ENCODE results near the gene ZNF77.

ZNF77 gene

GRCh38 chr19:2962018-2962670 is 17.4 kb upstream of the ZNF77 start:
- ChIA-PET POLR2A (no interaction called here), CTCF (interaction anchor here (0.6 to 1.2 kb wide), 5 partner anchors 11 to 144 kb away, joined by 3 to 7 read pairs (median 3); no protein-coding TSS in a partner anchor)
- peak; percentile 79 for DNase-seq (ENCODE audit: extremely low spot score)
- TF ChIP-seq NFRKB (IDR thresholded peaks at IDR 0.05) = no peak
- no peak for TF ChIP-seq SP1 (IDR thresholded peaks at IDR 0.05)
- peak; percentile 61; the same call in 1 of the 2 replicates for TF ChIP-seq LEF1 (IDR thresholded peaks at IDR 0.05; ENCODE audit: borderline replicate concordance)
- TF ChIP-seq, protein P1, sequence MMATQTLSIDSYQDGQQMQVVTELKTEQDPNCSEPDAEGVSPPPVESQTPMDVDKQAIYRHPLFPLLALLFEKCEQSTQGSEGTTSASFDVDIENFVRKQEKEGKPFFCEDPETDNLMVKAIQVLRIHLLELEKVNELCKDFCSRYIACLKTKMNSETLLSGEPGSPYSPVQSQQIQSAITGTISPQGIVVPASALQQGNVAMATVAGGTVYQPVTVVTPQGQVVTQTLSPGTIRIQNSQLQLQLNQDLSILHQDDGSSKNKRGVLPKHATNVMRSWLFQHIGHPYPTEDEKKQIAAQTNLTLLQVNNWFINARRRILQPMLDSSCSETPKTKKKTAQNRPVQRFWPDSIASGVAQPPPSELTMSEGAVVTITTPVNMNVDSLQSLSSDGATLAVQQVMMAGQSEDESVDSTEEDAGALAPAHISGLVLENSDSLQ (IDR thresholded peaks at IDR 0.05) = no peak
- TF ChIP-seq FOXM1 (IDR thresholded peaks at IDR 0.05; ENCODE audit: borderline replicate concordance) = 0 out of 2 replicates have a peak, but pooled peaks have one; percentile 19
- no peak for TF ChIP-seq L3MBTL2 (conservative IDR thresholded peaks at IDR 0.05)
- TF ChIP-seq BHLHE40 (IDR thresholded peaks at IDR 0.05; ENCODE audit: borderline replicate concordance) = no peak
- TF ChIP-seq ZNF384 (IDR thresholded peaks at IDR 0.05) = peak; percentile 54; the same call in 1 of the 2 replicates
- peak; percentile 44; the same call in 1 of the 2 replicates for TF ChIP-seq CTBP1 (IDR thresholded peaks at IDR 0.05; ENCODE audit: borderline replicate concordance)
- no peak for TF ChIP-seq FOXK2 (IDR thresholded peaks at IDR 0.05)
- peak; percentile 19; the same call in 1 of the 2 replicates for TF ChIP-seq ARNT (IDR thresholded peaks at IDR 0.05)
- TF ChIP-seq HDGF (IDR thresholded peaks at IDR 0.05; ENCODE audit: borderline replicate concordance) = no peak
- TF ChIP-seq FOXA1 (IDR thresholded peaks at IDR 0.05) = no peak
- TF ChIP-seq SUZ12 (IDR thresholded peaks at IDR 0.05) = no peak
- TF ChIP-seq TARDBP (IDR thresholded peaks at IDR 0.05) = peak; percentile 60; the same call in 1 of the 2 replicates
- TF ChIP-seq ELF4 (IDR thresholded peaks at IDR 0.05) = no peak

DNA sequence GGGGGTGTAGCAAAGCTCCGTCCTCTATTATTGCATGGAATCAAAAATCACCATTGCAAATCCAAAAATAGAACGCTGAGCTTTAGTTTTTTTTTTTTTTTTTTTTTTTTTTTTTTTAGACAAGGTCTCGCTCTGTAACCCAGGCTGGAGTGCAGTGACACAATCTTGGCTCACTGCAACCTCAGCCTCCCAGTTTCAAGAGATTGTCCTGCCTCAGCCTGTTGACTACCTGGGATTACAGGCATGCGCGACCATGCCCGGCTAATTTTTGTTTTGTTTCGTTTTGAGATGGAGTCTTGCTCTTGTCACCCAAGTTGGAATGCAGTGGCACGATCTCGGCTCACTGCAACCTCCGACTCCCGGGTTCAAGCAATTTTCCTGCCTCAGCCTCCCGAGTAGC is 15.3 kb upstream of the ZNF77 start:
- DNase-seq (ENCODE audit: extremely low spot score) = no peak
- POLR2A ChIA-PET = interaction anchor here (0.9 kb wide), 1 partner anchor 138 kb away, joined by 3 read pairs; no protein-coding TSS in a partner anchor
- no peak for TF ChIP-seq ELF4 (IDR thresholded peaks at IDR 0.05)
- TF ChIP-seq ZNF384 (IDR thresholded peaks at IDR 0.05) = no peak
- no peak for TF ChIP-seq NFRKB (IDR thresholded peaks at IDR 0.05)
- TF ChIP-seq HDGF (IDR thresholded peaks at IDR 0.05; ENCODE audit: borderline replicate concordance) = no peak
- no peak for TF ChIP-seq LEF1 (IDR thresholded peaks at IDR 0.05; ENCODE audit: borderline replicate concordance)
- no peak for TF ChIP-seq TARDBP (IDR thresholded peaks at IDR 0.05)
- TF ChIP-seq ARNT (IDR thresholded peaks at IDR 0.05) = no peak
- TF ChIP-seq CTBP1 (IDR thresholded peaks at IDR 0.05; ENCODE audit: borderline replicate concordance) = no peak
- TF ChIP-seq, protein P1 (IDR thresholded peaks at IDR 0.05) = no peak
- TF ChIP-seq SP1 (IDR thresholded peaks at IDR 0.05) = no peak
- TF ChIP-seq SUZ12 (IDR thresholded peaks at IDR 0.05) = no peak
- CTCF ChIA-PET = interaction anchor here (0.7 to 1.0 kb wide), 3 partner anchors 10 to 201 kb away, joined by 3 to 5 read pairs (median 3); no protein-coding TSS in a partner anchor

DNA sequence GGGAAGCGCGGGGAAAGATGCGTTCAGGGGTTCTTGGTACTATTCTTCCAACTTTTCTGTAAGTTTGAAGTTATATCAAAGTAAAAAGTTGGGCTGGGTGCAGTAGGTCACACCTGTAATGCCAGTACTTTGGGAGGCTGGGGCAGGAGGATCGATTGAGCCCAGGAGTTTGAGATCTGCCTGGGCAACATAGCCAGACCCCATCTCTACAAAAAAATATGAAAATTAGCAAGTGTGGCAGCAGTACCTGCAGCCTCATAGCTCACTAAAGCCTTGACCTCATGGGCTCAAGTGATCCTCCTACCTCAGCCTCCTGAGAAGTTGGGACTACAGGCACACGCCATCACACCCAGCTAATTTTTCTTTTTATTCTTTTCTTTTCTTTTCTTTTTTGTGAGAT is 12.4 kb upstream of the ZNF77 start:
- DNase-seq (ENCODE audit: extremely low spot score) = no peak
- POLR2A ChIA-PET = no interaction called here
- TF ChIP-seq, protein P1 (IDR thresholded peaks at IDR 0.05) = no peak
- TF ChIP-seq L3MBTL2 (conservative IDR thresholded peaks at IDR 0.05) (no peak), SP1 (IDR thresholded peaks at IDR 0.05) (no peak), FOXA1 (IDR thresholded peaks at IDR 0.05) (no peak), ZNF384 (IDR thresholded peaks at IDR 0.05) (no peak), HDGF (IDR thresholded peaks at IDR 0.05; ENCODE audit: borderline replicate concordance) (no peak), FOXK2 (IDR thresholded peaks at IDR 0.05) (no peak)
- CTCF ChIA-PET = interaction anchor here (0.6 kb wide), 1 partner anchor 187 kb away, joined by 3 read pairs; no protein-coding TSS in a partner anchor

GRCh38 chr19:2952953-2953481 is 8.2 kb upstream of the ZNF77 start:
- ChIA-PET POLR2A (no interaction called here), CTCF (no interaction called here)
- no peak for DNase-seq (ENCODE audit: extremely low spot score)
- TF ChIP-seq L3MBTL2 (conservative IDR thresholded peaks at IDR 0.05) = no peak
- TF ChIP-seq FOXM1 (IDR thresholded peaks at IDR 0.05; ENCODE audit: borderline replicate concordance) = no peak
- TF ChIP-seq FOXA1 (IDR thresholded peaks at IDR 0.05) = no peak
- no peak for TF ChIP-seq ARNT (IDR thresholded peaks at IDR 0.05)
- no peak for TF ChIP-seq ZNF384 (IDR thresholded peaks at IDR 0.05)
- no peak for TF ChIP-seq FOXK2 (IDR thresholded peaks at IDR 0.05)
- no peak for TF ChIP-seq TARDBP (IDR thresholded peaks at IDR 0.05)
- TF ChIP-seq SP1 (IDR thresholded peaks at IDR 0.05) = no peak
- no peak for TF ChIP-seq SUZ12 (IDR thresholded peaks at IDR 0.05)
- no peak for TF ChIP-seq BHLHE40 (IDR thresholded peaks at IDR 0.05; ENCODE audit: borderline replicate concordance)
- TF ChIP-seq, protein P1 (IDR thresholded peaks at IDR 0.05) = no peak
- TF ChIP-seq CTBP1 (IDR thresholded peaks at IDR 0.05; ENCODE audit: borderline replicate concordance) = no peak
- TF ChIP-seq LEF1 (IDR thresholded peaks at IDR 0.05; ENCODE audit: borderline replicate concordance) = no peak
- no peak for TF ChIP-seq NFRKB (IDR thresholded peaks at IDR 0.05)
- no peak for TF ChIP-seq ELF4 (IDR thresholded peaks at IDR 0.05)
- no peak for TF ChIP-seq HDGF (IDR thresholded peaks at IDR 0.05; ENCODE audit: borderline replicate concordance)
